Activated CD8-positive, alpha-beta memory T cell treated with anti-CD3 and anti-CD28 coated beads for 24 hours (primary cell): ENCODE measurements around the gene ABHD12B.

ENCODE experiments used
- DNase-seq: peaks from one replicate; pipeline ENCODE4 v3.0.0-alpha.2; 2020

The ABHD12B gene, protein sequence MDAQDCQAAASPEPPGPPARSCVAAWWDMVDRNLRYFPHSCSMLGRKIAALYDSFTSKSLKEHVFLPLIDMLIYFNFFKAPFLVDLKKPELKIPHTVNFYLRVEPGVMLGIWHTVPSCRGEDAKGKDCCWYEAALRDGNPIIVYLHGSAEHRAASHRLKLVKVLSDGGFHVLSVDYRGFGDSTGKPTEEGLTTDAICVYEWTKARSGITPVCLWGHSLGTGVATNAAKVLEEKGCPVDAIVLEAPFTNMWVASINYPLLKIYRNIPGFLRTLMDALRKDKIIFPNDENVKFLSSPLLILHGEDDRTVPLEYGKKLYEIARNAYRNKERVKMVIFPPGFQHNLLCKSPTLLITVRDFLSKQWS

GRCh38 chr14:50871914-50872732, at the start of gene ABHD12B:
Gene ABHD12B, plus strand, starts transcription at chr14:50872053. Its CDS starts 122 bp downstream, at chr14:50872175.
- no peak for DNase-seq

- no peak for DNase-seq
Observed at GRCh38 chr14:50822501-50823042, 49.3 kb upstream of the ABHD12B start.

DNA sequence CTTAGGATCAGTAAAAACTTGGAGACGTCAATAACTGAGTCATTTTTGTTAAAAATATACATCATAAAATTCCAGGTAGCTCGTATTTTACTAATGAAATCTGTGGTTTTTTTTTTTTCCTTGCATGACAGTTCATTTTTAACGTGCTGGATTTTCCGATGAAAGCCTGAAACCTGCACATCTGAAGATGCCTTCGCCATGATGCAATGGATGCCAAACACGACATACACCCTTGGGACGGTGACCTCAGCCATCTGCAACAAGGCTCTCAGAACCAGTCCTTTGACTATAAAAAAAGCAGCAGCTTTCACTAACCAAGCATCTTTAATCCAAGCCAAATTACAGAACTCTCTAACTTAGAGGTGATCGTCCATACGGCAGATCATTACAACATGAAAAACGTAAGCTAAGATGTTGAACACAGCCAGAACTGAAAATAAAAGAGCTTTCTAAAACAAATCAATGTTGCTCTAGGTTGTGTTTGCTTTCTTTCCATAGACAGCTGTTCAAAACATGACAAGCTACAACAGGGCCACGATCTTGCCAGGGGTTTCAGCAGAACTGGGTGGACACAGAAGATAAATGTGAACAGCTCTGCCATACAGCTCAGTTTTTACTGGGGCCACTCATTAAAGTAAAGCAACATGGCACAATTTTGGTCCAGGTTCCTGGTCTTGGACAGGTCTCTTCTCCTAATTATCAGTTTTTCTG, 48.6 kb upstream of the ABHD12B start:
- no peak for DNase-seq

- DNase-seq = no peak
Observed at GRCh38 chr14:50823762-50824636, 47.9 kb upstream of the ABHD12B start.

DNA sequence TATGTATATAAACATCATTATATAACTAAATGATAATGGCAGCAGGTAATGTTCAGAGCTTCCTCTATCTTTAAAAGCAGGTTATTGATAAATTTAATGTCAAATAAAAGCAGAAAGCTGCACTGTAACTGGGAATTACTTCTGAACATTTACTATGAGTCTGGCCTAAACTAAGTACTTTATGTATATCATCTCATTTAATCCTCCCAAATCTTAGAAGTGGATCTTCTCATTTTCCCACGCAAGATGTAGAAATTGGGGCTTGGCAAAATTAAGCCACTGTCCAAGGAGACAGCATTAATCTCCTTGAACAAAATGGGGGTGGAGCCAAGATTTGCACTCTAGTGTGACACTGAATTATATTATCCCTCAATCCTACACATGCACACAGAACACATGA, 46.5 kb upstream of the ABHD12B start:
- no peak for DNase-seq

GRCh38 chr14:50826681-50827080, 45.2 kb upstream of the ABHD12B start:
- DNase-seq = no peak

GRCh38 chr14:50828721-50829488, 42.9 kb upstream of the ABHD12B start:
- DNase-seq = no peak

DNA sequence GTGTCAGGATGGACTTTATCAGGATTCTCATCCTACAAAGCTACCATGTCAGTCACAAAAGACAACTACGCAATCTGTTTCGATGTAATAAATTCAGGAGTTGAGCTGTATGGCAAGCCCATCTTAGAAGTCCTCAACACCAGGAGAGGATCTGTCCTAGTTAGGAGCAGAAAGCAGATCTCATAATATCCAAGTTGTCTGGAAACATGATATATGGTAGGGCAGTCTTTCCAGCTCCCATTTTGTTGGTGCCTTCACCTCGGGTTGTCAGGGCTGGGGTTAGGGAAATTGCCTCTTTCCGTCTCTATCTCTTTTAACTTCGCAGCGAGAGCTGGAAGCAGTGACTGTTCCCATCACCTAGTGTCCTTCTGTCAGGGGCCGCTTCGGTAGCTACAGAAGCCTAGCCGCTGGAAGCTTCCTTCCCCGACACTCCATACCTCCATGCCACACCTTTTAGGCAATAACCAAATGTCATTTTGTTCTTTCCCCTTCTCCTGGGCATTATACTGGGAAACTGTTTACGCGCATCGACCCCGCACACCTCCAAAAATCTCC, 42.3 kb upstream of the ABHD12B start:
- DNase-seq = no peak

DNA sequence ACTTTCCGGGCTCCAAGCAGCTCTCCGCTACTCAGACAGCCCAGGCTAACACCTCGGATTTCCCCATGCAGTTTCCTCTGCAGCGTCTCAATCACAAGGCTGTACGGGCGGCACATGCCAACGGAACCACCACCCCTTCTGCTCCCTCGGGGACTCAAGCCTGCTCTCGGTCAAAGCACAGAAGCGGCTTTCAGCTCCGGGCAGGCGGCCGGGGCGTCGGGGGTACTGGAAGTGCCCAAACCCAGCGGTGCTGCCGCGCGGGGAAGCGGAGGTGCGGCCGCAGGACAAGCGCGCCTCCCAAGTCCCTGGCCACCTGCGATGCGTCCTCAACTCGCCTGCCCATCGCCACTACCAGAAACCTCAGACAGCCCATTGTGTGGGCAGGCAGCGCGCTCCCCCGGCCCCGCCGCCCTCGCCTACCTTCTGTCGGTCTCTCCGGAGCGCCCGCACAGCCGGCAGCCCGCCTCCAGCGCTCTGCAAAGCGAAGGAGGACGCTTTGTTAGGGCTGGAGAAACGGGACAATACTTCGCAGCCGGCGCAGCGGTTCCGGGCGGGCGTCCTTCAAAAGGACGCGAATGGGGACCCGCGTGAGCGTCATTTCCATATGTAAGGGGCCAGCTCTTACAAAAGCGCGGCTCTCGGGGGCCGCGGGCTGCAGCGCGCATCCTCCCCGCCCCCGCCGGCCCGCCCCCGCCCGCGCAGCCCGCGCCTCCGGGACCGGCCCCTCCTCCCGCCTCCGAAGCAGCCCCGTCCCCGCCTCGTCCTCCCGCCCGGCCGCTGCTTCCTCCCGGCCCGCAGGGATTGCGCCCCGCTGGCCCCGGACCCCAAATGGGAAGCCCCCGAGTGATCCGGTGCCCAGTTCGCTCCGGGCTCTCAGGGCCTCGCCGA, 41.6 kb upstream of the ABHD12B start:
- peak; percentile 83 for DNase-seq

DNA sequence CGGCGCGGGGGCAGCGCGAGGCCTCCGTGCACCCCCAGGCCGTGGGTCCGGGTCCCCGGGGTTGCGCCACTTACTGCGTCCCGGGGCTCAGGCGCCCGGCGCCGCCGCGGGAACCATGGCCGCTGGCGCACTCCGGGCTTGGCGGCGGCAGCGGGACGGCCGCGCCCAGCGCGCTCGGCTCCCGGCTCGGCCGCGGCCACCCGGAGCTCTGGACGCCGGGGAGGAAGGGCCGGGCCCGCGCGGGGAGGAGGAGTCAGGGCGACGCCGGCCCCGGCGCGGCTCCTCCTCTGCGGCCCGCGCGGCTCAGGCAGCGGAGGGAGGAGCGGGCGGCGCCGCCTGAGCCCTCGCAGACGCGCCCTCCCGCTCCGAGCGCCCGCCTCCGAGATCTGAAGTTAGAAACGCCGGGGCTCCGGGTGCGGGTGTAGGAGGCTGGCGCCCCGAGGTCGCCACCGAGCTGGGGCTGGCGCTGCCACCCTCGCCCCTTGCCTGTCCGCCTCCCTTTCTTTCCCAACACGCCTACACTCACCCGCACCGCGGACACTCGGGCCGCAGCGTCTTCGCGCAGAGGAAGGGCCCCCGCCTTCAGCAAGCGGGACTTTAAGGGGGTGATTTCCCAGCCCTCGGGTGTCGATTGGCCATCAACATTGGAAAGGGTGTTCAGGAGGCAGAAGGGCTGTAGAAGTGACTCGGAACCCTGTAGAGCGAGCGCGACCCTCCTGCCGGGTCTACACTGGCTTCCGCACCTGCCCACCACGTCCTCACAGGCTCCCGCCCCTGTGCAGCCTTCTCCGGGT, 40.7 kb upstream of the ABHD12B start, which contains the start of gene NIN:
TSS of gene NIN (minus strand) at position 231 of the 794 bp plus-strand sequence. CDS start 9,106 bp downstream, outside the sequence.
- peak; percentile 90 for DNase-seq

GRCh38 chr14:50831726-50832168, 40.1 kb upstream of the ABHD12B start:
- no peak for DNase-seq

GRCh38 chr14:50832935-50833630, 38.8 kb upstream of the ABHD12B start:
- no peak for DNase-seq

DNA sequence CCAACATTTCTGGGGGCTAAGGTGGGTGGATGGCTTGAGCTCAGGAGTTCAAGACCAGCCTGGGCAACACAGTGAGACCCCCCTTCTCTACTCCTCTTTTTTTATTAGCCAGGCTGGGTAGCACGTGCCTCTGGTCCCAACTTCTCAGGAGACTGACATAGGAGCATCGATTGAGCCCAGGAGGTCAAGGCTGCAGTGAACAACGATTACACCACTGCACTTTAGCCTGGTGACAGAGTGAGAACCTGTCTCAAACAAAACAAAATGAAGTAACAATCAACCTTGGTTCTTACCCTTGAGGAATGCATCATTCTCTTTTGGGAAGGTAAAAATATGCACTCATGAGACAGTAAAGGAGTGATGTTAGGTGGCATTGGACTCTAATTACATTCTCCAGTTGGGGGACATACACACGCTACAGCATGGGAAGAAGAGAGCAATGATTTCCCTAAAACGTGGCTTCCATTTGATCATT, 37.0 kb upstream of the ABHD12B start:
- DNase-seq = no peak

- no peak for DNase-seq
Observed at GRCh38 chr14:50835280-50835679, 36.6 kb upstream of the ABHD12B start.

- no peak for DNase-seq
Observed at GRCh38 chr14:50836515-50836914, 35.3 kb upstream of the ABHD12B start.

DNA sequence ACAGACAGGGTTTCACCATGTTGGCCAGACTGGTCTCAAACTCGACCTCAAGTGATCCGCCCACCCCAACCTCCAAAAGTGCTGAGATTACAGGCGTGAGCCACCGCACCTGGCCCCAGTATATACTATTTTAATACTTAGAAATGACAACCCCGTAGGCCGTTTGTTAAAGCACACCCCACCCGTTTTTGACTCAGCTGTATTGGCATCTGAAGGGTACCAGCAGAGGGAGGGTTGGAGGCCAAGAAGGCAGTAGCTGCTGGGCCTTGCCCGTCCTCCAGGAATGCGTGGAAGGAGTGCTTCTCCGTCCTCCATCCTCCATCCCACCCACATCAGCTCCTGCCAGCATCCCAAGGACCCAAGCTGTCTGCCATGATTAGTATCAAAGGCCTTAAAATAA, 34.6 kb upstream of the ABHD12B start:
- DNase-seq = no peak

DNA sequence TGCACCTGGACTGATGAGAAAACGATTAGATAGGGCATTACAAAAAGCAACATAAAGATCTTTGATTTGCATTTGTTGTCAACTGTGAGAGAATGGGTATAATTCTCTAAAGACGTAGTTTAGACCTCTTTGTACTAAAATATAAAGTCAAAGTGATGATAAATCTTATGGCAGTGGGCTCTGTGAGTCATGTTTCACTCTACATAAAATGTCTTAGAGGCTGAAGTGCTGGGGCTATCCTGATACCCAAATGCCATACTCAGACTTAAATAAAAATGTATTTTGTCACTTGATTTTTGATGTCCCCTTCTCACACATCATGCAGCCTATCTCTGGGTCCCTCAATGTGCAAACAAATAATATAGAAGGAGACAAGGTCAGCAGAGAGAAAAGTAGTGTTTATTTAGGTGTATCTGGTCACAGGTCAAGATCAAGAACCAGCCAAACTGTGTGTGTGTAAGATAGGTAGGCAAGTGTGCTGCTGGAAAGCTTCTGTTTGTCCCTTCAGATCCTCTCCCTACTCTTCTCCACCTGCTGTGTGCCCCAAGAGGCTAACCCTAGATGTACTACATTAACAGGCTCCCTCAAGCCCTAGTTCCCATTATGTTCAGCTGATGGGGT, 33.9 kb upstream of the ABHD12B start:
- no peak for DNase-seq

DNA sequence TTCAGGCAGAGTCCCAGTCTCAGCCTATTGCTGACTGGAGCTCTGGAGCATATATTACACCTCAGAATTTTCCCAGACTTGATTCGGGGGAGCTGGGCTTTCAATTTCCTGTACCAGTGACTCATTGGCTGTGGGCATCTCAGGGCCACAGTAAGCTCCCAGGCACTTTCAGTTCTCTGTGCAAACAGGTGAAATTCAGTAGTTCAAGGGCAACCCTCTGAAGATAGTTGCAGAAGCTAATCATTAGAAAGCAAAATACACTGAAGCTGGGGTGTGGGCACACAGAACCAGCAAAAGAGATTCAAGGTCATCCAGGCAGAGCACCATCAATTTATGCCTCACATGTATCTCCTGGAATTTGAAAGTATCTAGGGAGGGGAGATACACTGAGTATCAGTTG, 32.8 kb upstream of the ABHD12B start:
- DNase-seq = no peak
